Breast epithelium (tissue), 4 donors: ENCODE results near the gene SNX27. TPM values are rescaled to one million over a fixed set of nuclear protein-coding genes. Genes with fewer than 3 reads are reported as not detected.

Source experiments
- DNase-seq, 2 donors: peaks; one replicate each; pipeline ENCODE4 v3.0.0-alpha.2; 2019; ENCODE audit warnings: low spot score in 2 of 2
- H3K27ac ChIP-seq, 2 donors: fragments of 200-600 bp; sonication (generic) in 1 of 2; one replicate each; pipeline ENCODE4 v1.5.1; 2016 to 2019; ENCODE audit warnings: mild to moderate bottlenecking in 1 of 2
- H3K27me3 ChIP-seq, 2 donors: fragments of 200-600 bp; sonication (generic) in 1 of 2; one replicate each; pipeline versions ENCODE4 v1.5.1 to v1.6.0; 2017 to 2019; ENCODE audit warnings: control low read depth in 1 of 2, mild to moderate bottlenecking in 1 of 2
- H3K36me3 ChIP-seq: fragments of 200-600 bp; one replicate; pipeline ENCODE4 v1.5.1; 2019
- H3K4me1 ChIP-seq, 2 donors: fragments of 200-600 bp; sonication (generic); one replicate each; pipeline ENCODE4 v1.5.1; 2016 to 2019; ENCODE audit warnings: control low read depth in 1 of 2
- H3K4me3 ChIP-seq, 3 donors: fragments of 200-600 bp; sonication (generic); 1 replicate in 2 of 3; 2 replicates in 1 of 3; pipeline ENCODE4 v1.5.1; 2016 to 2019; ENCODE audit warnings: mild to moderate bottlenecking in 3 of 3, moderate library complexity in 2 of 3
- H3K9me3 ChIP-seq, 2 donors: fragments of 200-600 bp; sonication (generic) in 1 of 2; one replicate each; pipeline ENCODE4 v1.5.1; 2016 to 2019; ENCODE audit warnings: control low read depth in 1 of 2
- POLR2A ChIP-seq: fragments of 450-650 bp; IDR thresholded peaks from one replicate; pipeline ENCODE4 v1.6.1; 2016; ENCODE audit warnings: antibody characterized with exemption, mild to moderate bottlenecking, moderate library complexity
- POLR2AphosphoS5 ChIP-seq, 3 donors: sonication (generic); formaldehyde crosslinking; IDR thresholded peaks; one replicate each; pipeline ENCODE4 v1.6.1; 2017; ENCODE audit warnings: antibody characterized with exemption in 3 of 3
- intact Hi-C: fragments of 100-400 bp; cut with DNase I; formaldehyde crosslinking; loops from one replicate; pipeline ENCODE4 v1.15.1; 2023; ENCODE audit warnings: low total_unique reads
- total RNA-seq, 3 donors: library from RNA; depleted of rRNA; stranded (reverse); fragments of >200 nt; gene quantifications; one replicate each; pipeline ENCODE4 v1.1.0, GENCODE V29; 2016
- TF ChIP-seq, protein P1 (sequence below), 3 donors: fragments of 450-650 bp; IDR thresholded peaks; one replicate each; pipeline ENCODE4 v1.5.1; 2016 to 2017; ENCODE audit warnings: antibody characterized with exemption in 3 of 3, mild to moderate bottlenecking in 3 of 3, moderate library complexity in 3 of 3

The SNX27 gene
- total RNA-seq, 3 donors from 2014 or later, result 41.3 to 46.8 (median 43.6) TPM

DNA sequence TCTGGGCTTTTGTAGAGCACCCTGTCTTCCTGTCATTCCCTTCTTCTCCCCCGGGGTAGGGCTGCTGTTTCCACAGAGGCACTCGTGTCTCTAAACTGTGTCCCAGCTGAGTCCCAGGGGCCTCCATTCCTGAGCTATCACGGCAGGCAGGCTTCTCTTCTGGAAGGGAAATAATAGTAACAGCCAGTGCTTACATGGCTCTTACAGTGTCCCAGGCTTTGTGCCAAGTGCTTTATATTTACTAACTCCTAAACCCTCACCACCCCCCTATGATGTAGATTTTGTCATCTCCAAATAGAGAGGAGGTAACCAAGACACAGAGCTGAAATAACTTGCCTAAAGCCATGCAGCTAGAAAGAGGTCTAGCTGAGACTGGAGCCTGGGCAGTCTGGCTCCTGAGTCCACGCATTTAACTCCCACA is 106.2 kb downstream of the SNX27 start:
- Histone ChIP-seq H3K27ac (peak overlapping the region in 1 of 2 donors; percentile 25), H3K27me3 (peaks cover 0 to 35% of the 10 kb centered on the region in 2 donors), H3K9me3 (no peaks in the 10 kb centered on the region), H3K36me3 (no peaks in the 10 kb centered on the region), H3K4me3 (no peak overlapping the region), H3K4me1 (no peaks in the 10 kb centered on the region)
- TF ChIP-seq POLR2A (no peak), POLR2AphosphoS5 (IDR thresholded peaks at IDR 0.05) (no peak)
- TF ChIP-seq, protein P1, sequence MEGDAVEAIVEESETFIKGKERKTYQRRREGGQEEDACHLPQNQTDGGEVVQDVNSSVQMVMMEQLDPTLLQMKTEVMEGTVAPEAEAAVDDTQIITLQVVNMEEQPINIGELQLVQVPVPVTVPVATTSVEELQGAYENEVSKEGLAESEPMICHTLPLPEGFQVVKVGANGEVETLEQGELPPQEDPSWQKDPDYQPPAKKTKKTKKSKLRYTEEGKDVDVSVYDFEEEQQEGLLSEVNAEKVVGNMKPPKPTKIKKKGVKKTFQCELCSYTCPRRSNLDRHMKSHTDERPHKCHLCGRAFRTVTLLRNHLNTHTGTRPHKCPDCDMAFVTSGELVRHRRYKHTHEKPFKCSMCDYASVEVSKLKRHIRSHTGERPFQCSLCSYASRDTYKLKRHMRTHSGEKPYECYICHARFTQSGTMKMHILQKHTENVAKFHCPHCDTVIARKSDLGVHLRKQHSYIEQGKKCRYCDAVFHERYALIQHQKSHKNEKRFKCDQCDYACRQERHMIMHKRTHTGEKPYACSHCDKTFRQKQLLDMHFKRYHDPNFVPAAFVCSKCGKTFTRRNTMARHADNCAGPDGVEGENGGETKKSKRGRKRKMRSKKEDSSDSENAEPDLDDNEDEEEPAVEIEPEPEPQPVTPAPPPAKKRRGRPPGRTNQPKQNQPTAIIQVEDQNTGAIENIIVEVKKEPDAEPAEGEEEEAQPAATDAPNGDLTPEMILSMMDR (IDR thresholded peaks at IDR 0.05), result no peak
- DNase-seq, result no peak
- intact Hi-C loops, result no loop called here

DNA sequence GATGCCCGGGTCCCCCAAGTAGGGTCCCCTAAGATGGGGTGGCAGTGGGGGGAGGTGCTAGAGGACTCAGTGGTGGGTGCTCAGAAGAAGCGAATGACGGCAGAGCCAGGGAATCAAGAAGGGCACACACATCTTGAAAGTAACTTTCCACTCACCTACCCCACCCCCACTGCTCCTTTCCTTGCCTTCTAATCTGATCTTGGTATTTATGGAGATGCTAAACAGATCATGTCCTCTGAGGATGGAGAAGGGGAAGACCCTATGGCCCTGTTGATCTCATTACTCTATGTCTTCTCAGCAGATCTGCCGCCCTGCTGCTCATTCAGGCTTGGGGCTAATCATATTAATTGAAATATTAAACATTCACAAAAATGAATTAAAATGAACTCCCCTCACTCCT is 106.8 kb downstream of the SNX27 start:
- Histone ChIP-seq H3K4me1 (no peaks in the 10 kb centered on the region), H3K36me3 (no peaks in the 10 kb centered on the region), H3K9me3 (no peaks in the 10 kb centered on the region), H3K4me3 (no peak overlapping the region), H3K27ac (peak overlapping the region; percentile 15 to 25), H3K27me3 (peaks cover 0 to 35% of the 10 kb centered on the region in 2 donors)
- no peak for DNase-seq
- intact Hi-C loops, result no loop called here
- TF ChIP-seq POLR2A (no peak), POLR2AphosphoS5 (IDR thresholded peaks at IDR 0.05) (no peak)
- TF ChIP-seq, protein P1 (IDR thresholded peaks at IDR 0.05), result no peak

DNA sequence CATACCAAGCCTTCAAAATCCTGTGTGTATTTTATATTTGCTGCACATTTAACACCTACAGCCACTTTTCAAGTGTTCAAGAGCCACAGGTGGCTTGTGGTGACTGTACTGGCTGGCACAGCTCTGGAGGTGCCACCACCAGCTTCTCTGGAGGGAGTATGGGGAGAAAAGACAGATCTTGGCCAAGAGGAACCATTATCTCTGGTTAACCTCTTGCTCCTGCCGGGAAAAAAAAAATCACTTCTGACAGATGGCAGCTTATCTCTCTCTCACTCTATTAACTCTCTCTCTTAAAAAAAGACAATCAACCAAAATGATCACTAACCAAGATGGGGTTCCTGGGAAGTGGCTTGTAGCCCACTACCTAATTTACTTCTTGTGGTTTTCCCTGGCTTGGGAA is 108.3 kb downstream of the SNX27 start:
- peaks cover 0 to 28% of the 10 kb centered on the region in 2 donors for H3K27me3 ChIP-seq
- no peaks in the 10 kb centered on the region for H3K9me3 ChIP-seq
- no peaks in the 10 kb centered on the region for H3K36me3 ChIP-seq
- TF ChIP-seq POLR2A (no peak), POLR2AphosphoS5 (IDR thresholded peaks at IDR 0.05) (no peak)
- TF ChIP-seq, protein P1 (IDR thresholded peaks at IDR 0.05), result no peak
- DNase-seq, result no peak
- no peaks in the 10 kb centered on the region for H3K4me1 ChIP-seq
- H3K4me3 ChIP-seq, result no peak overlapping the region
- no peak overlapping the region for H3K27ac ChIP-seq
- intact Hi-C loops, result no loop called here

DNA sequence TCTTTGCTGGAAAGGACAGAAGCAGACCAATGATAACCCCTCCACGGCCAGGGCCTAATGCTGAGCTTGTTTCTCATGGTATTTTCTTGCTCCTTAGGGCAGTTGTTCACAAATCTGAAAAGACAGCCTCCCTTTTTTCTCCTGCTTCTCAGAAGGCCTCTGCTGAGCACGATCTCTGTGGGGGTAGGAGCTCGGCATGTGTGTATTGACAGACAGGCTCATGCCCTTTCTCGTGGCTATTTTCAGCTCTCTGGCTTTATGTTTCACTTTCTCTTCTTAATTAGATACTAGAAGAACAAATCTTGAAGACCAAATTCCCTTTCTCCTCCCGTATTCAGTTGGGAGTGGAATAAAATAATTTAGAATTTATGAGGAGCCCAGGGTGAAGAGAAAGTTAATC is 108.7 kb downstream of the SNX27 start:
- Histone ChIP-seq H3K27ac (peak overlapping the region; percentile 7 to 33), H3K27me3 (peaks cover 0 to 25% of the 10 kb centered on the region in 2 donors), H3K4me3 (peak overlapping the region; percentile 37 to 57 (median 43)), H3K4me1 (no peaks in the 10 kb centered on the region), H3K9me3 (no peaks in the 10 kb centered on the region), H3K36me3 (no peaks in the 10 kb centered on the region)
- TF ChIP-seq POLR2AphosphoS5 (IDR thresholded peaks at IDR 0.05) (no peak), POLR2A (no peak)
- TF ChIP-seq, protein P1 (IDR thresholded peaks at IDR 0.05), result no peak
- intact Hi-C loops, result no loop called here
- no peak for DNase-seq

DNA sequence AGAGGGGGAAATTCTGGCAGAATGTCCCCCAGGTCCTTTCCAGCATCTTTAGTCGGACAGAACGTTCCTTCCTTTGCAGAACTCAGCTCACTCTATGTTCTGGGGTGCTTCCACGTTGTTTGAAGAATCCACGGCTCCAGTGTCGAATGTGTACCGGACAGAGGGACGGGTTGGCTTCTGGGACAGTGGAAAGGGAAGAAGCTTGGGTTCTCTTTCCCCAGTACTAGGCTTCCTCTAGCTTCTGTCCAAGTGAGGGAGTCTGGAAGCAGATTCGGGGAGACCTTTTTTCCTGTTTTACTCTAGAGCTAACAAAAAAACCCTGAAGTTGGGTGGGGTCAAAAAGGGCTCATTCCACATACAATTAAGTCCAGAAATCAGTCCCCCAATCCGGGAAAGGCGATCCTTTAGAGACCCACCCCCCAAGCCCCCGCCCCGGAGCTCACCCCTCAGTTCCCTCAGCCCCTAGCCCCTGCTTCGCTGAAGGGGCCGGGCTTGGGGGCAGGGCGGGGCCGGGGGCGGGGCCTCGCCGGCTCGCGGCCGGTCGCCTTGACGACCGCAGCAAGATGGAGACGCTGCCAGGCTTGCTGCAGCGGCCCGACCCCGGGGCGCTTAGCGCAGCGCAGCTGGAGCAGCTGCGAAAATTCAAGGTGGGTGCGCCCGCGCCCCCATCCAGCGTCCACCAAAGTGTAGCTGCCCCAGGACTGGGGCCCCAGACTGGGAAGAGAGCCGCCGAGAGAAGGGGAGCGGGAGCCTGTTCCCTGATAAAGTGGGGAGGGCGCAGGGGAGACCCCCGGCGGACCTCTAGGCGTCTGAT is 109.3 kb downstream of the SNX27 start, which contains the start of gene RIIAD1:
Gene RIIAD1 (plus strand): TSS at position 549 of the 814 bp plus-strand sequence. CDS start 15 bp downstream, at position 564.
- Histone ChIP-seq H3K9me3 (no peaks in the 10 kb centered on the region), H3K4me1 (no peaks in the 10 kb centered on the region), H3K27me3 (peaks cover 0 to 19% of the 10 kb centered on the region in 2 donors), H3K36me3 (no peaks in the 10 kb centered on the region), H3K27ac (peak within 1 kb of the TSS; percentile 7 to 33), H3K4me3 (peak within 1 kb of the TSS; percentile 37 to 57 (median 43))
- no peak for DNase-seq
- intact Hi-C loops, result no loop called here
- TF ChIP-seq POLR2AphosphoS5 (IDR thresholded peaks at IDR 0.05) (no peak), POLR2A (no peak)
- TF ChIP-seq, protein P1 (IDR thresholded peaks at IDR 0.05), result no peak
